Parathyroid adenoma (tissue), 2 donors: ENCODE results near the gene RPP40.

Experiments used
- H2AFZ ChIP-seq: fragments of 300-600 bp; sonication (generic); one replicate; pipeline ENCODE4 v1.7.0; 2017; ENCODE audit warnings: antibody characterized with exemption, mild to moderate bottlenecking
- H3K27ac ChIP-seq: fragments of 300-600 bp; sonication (generic); one replicate; pipeline ENCODE4 v1.7.0; 2017
- H3K27me3 ChIP-seq: fragments of 300-600 bp; sonication (generic); one replicate; pipeline ENCODE4 v1.7.0; 2017; ENCODE audit warnings: low read length; ENCODE audit not compliant: control insufficient read depth, insufficient read depth
- H3K36me3 ChIP-seq: fragments of 300-600 bp; sonication (generic); one replicate; pipeline ENCODE4 v1.7.0; 2017; ENCODE audit warnings: low read length; ENCODE audit not compliant: control insufficient read depth, insufficient read depth
- H3K4me1 ChIP-seq: fragments of 300-600 bp; sonication (generic); one replicate; pipeline ENCODE4 v1.7.0; 2017; ENCODE audit warnings: control low read depth
- H3K4me2 ChIP-seq: fragments of 300-600 bp; sonication (generic); one replicate; pipeline ENCODE4 v1.7.0; 2017; ENCODE audit warnings: low read length
- H3K4me3 ChIP-seq: fragments of 300-600 bp; sonication (generic); one replicate; pipeline ENCODE4 v1.7.0; 2017; ENCODE audit warnings: low read depth, low read length
- H3K79me2 ChIP-seq: fragments of 300-600 bp; sonication (generic); one replicate; pipeline ENCODE4 v1.7.0; 2017; ENCODE audit warnings: control low read depth
- H3K9ac ChIP-seq: fragments of 300-600 bp; sonication (generic); one replicate; pipeline ENCODE4 v1.7.0; 2017; ENCODE audit warnings: mild to moderate bottlenecking
- H3K9me3 ChIP-seq: fragments of 300-600 bp; sonication (generic); one replicate; pipeline ENCODE4 v1.7.0; 2017; ENCODE audit warnings: low read length; ENCODE audit not compliant: control insufficient read depth
- CTCF ChIP-seq: fragments of 300-600 bp; sonication (generic); IDR thresholded peaks from one replicate; pipeline ENCODE4 v1.7.0; 2017; ENCODE audit warnings: antibody characterized with exemption, mild to moderate bottlenecking
- donor health status: primary hyperparathyroidism.

The RPP40 gene

GRCh38 chr6:5004373-5005037, 668 bp upstream of the RPP40 start:
- peak overlapping the region; percentile 83 for H3K4me3 ChIP-seq
- no peaks in the 10 kb centered on the region for H3K4me1 ChIP-seq

DNA sequence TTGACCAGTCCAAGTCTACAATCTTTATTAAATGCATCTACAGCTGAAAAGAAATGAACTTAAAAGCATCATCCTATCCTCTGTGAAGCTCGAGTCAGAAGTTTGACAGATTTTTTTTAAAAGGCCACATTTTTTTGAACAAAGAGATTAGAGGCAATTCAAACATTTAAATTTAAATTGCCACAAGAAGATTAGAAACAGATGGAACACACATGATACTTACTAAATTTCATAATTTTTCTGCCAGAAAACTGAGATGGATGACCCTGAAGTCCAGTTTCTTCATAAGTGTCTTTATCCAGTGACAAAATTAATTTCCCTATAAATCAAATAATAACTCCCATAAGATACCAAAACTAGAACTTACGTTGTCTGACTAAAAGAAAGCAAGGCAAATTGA, 4.3 kb downstream of the RPP40 start:
- no peak overlapping the region for H3K4me3 ChIP-seq
- no peaks in the 10 kb centered on the region for H3K36me3 ChIP-seq
- no peak for TF ChIP-seq CTCF
- H3K9me3 ChIP-seq = no peaks in the 10 kb centered on the region
- no peak overlapping the region for H2AFZ ChIP-seq
- H3K79me2 ChIP-seq = no peaks in the 10 kb centered on the region
- H3K27ac ChIP-seq = no peak overlapping the region
- H3K4me2 ChIP-seq = no peak overlapping the region
- no peak overlapping the region for H3K9ac ChIP-seq
- no peaks in the 10 kb centered on the region for H3K27me3 ChIP-seq
- H3K4me1 ChIP-seq = no peaks in the 10 kb centered on the region

More at GRCh38 chr6:5004373-5005037, 668 bp upstream of the RPP40 start:
- peak overlapping the region; percentile 62 for H3K27ac ChIP-seq
- no peaks in the 10 kb centered on the region for H3K9me3 ChIP-seq
- no peaks in the 10 kb centered on the region for H3K27me3 ChIP-seq
- peak overlapping the region; percentile 94 for H2AFZ ChIP-seq
- no peaks in the 10 kb centered on the region for H3K36me3 ChIP-seq
- H3K4me2 ChIP-seq = peak overlapping the region; percentile 92
- no peaks in the 10 kb centered on the region for H3K79me2 ChIP-seq
- no peak overlapping the region for H3K9ac ChIP-seq
- no peak for TF ChIP-seq CTCF

DNA sequence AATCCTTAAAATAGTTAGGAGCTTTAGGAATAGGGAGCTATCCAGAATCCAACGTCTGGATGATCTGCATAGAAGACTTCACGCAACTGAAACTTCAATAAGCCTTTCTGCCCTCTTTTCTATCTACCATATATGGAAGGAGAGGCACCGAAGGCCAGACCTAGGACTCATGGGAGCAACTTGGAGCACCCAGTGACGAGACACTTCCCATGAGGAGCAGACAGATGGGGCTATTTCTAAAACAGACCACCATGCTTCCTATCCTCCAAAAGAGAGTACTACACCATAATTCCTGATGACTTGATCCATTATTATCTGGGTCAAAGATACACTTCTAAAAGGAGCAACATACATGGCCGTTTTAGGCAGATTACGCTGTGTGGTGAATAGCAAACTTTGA, 6.0 kb downstream of the RPP40 start:
- no peak overlapping the region for H3K27ac ChIP-seq
- H3K9ac ChIP-seq = no peak overlapping the region
- no peak for TF ChIP-seq CTCF
- H3K4me1 ChIP-seq = no peaks in the 10 kb centered on the region
- H3K4me2 ChIP-seq = no peak overlapping the region
- no peaks in the 10 kb centered on the region for H3K79me2 ChIP-seq
- H2AFZ ChIP-seq = no peak overlapping the region
- H3K27me3 ChIP-seq = no peaks in the 10 kb centered on the region
- no peaks in the 10 kb centered on the region for H3K36me3 ChIP-seq
- no peaks in the 10 kb centered on the region for H3K9me3 ChIP-seq
- no peak overlapping the region for H3K4me3 ChIP-seq

DNA sequence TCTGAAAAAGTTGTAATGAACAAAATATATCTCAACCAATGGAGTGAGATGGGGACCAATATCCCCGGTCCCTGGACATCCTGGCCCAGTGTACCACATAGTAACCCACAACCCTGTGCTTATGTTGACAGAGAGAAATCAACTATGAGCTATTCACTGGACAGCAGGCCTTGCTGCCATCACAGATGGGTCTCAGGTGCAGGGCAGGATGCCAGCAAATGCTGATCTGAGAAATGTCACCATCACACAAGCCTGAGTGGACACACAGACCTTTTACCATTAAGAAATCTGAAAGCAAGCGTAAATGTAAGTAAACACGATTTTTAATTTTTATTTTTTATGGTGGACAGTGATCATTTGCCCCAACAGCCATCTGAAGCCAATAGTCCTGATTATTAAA, 9.1 kb downstream of the RPP40 start:
- TF ChIP-seq CTCF = no peak
- Histone ChIP-seq H3K27me3 (no peaks in the 10 kb centered on the region), H3K36me3 (no peaks in the 10 kb centered on the region), H3K9me3 (no peaks in the 10 kb centered on the region), H3K4me2 (no peak overlapping the region), H3K9ac (no peak overlapping the region), H3K4me1 (no peaks in the 10 kb centered on the region), H3K27ac (no peak overlapping the region), H3K4me3 (no peak overlapping the region), H3K79me2 (no peaks in the 10 kb centered on the region), H2AFZ (no peak overlapping the region)

GRCh38 chr6:4987432-4987831, 16.4 kb downstream of the RPP40 start:
- Histone ChIP-seq H3K4me2 (no peak overlapping the region), H3K9me3 (no peaks in the 10 kb centered on the region), H3K9ac (no peak overlapping the region), H3K4me1 (no peaks in the 10 kb centered on the region), H2AFZ (no peak overlapping the region), H3K27me3 (no peaks in the 10 kb centered on the region), H3K4me3 (no peak overlapping the region), H3K27ac (no peak overlapping the region), H3K79me2 (no peaks in the 10 kb centered on the region), H3K36me3 (no peaks in the 10 kb centered on the region)
- no peak for TF ChIP-seq CTCF
